Measurements from ENCODE around the gene EYA2. TPM values are rescaled to one million over a fixed set of nuclear protein-coding genes. Genes with fewer than 3 reads are reported as not detected.

The EYA2 gene
- total and polyA plus RNA-seq, 4 donors, result 0.17 to 0.54 (median 0.23) TPM; not detected in 1

DNA sequence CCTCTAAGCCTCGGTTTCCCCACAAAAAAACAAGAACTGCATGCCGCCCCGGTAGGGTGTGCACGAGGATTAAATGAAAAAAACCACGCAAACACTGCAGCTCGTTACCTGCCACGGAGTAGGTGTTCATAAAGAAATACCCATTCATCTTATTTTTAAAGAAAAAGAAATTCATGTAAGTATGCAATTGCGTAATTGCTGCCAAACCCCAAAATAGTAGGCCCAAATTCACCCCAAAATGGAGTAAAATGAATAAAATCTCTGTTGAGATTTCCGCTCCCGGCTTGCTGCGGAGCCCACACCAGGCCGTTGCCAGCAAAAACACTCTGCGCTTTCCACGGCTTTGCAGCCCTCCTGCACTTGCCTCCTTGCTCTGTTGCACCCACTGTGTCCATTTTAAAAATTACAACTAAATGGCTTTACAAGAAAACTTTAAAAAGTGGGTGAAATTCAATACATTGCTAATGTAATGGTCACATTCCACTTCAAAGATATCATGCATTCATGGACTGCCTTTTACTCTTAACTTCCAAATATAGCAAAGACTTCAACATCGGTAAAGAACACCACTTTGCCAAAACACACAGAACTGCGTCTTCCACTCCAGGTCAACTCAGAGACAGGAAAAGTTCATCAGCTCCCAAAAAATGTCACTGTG lies 336.9 kb downstream of the EYA2 start:
- Histone ChIP-seq H3K9me3 (ENCODE audit: control insufficient read depth in 4 of 4, low read length in 3 of 4) (no peaks in the 10 kb centered on the region), H3K27me3 (ENCODE audit: control insufficient read depth in 4 of 4, insufficient read depth in 4 of 4, low read length in 3 of 4) (no peaks in the 10 kb centered on the region), H3K9ac (ENCODE audit: low read depth in 1 of 2, low read length in 2 of 2) (no peak overlapping the region), H3K4me3 (ENCODE audit: low read depth in 1 of 3, low read length in 3 of 3) (no peak overlapping the region), H3K27ac (ENCODE audit: low read depth in 1 of 2, low read length in 2 of 2) (no peak overlapping the region), H3K4me1 (ENCODE audit: control insufficient read depth in 4 of 4, insufficient read depth in 4 of 4, low read length in 3 of 4) (peaks cover 0 to 9% (median 4%) of the 10 kb centered on the region in 4 donors), H3K36me3 (ENCODE audit: control insufficient read depth in 4 of 4, insufficient read depth in 3 of 4, low read depth in 1 of 4, low read length in 3 of 4) (peaks cover 8 to 27% (median 23%) of the 10 kb centered on the region in 4 donors)
- TF ChIP-seq GABPA (IDR thresholded peaks at IDR 0.05 in 1 of 2, conservative IDR thresholded peaks at IDR 0.05 in 1 of 2), result no peak
- DNase-seq (ENCODE audit: low spot score), result no peak
- 91% methylated on average over 16 of the region's 16 CpGs for WGBS

DNA sequence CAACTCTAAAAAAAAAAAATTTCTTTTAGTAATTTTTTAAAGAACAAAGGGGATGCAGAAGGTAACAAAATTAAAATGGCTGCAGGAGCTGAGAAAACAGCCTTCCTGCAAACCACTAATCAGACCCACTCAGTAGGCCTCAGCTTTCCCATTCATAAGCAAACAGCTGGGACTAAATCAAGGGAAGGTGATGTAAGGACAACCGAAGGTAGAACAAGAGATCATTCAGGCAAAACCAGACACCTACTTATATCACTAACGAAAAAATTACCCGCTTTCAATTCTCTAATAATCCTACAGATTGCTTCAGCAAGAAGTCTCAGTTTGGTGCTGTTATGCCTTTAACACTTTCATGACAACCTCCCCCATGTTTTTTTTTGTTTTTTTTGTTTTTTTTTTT lies 337.9 kb downstream of the EYA2 start:
- H3K36me3 ChIP-seq (ENCODE audit: control insufficient read depth in 4 of 4, insufficient read depth in 3 of 4, low read depth in 1 of 4, low read length in 3 of 4), result peaks cover 8 to 21% (median 18%) of the 10 kb centered on the region in 4 donors
- no peak for DNase-seq (ENCODE audit: low spot score)
- H3K4me3 ChIP-seq (ENCODE audit: low read depth in 1 of 3, low read length in 3 of 3), result no peak overlapping the region
- TF ChIP-seq RXRA (IDR thresholded peaks at IDR 0.05) (no peak), RAD21 (IDR thresholded peaks at IDR 0.05) (no peak), YY1 (IDR thresholded peaks at IDR 0.05) (no peak), NR2F2 (IDR thresholded peaks at IDR 0.05) (no peak)
- peaks cover 0 to 9% (median 4%) of the 10 kb centered on the region in 4 donors for H3K4me1 ChIP-seq (ENCODE audit: control insufficient read depth in 4 of 4, insufficient read depth in 4 of 4, low read length in 3 of 4)
- 94% methylated on average over 3 of the region's 3 CpGs for WGBS
- no peaks in the 10 kb centered on the region for H3K9me3 ChIP-seq (ENCODE audit: control insufficient read depth in 4 of 4, low read length in 3 of 4)
- H3K27ac ChIP-seq (ENCODE audit: low read depth in 1 of 2, low read length in 2 of 2), result no peak overlapping the region
- H3K9ac ChIP-seq (ENCODE audit: low read depth in 1 of 2, low read length in 2 of 2), result no peak overlapping the region
- H3K27me3 ChIP-seq (ENCODE audit: control insufficient read depth in 4 of 4, insufficient read depth in 4 of 4, low read length in 3 of 4), result no peaks in the 10 kb centered on the region

DNA sequence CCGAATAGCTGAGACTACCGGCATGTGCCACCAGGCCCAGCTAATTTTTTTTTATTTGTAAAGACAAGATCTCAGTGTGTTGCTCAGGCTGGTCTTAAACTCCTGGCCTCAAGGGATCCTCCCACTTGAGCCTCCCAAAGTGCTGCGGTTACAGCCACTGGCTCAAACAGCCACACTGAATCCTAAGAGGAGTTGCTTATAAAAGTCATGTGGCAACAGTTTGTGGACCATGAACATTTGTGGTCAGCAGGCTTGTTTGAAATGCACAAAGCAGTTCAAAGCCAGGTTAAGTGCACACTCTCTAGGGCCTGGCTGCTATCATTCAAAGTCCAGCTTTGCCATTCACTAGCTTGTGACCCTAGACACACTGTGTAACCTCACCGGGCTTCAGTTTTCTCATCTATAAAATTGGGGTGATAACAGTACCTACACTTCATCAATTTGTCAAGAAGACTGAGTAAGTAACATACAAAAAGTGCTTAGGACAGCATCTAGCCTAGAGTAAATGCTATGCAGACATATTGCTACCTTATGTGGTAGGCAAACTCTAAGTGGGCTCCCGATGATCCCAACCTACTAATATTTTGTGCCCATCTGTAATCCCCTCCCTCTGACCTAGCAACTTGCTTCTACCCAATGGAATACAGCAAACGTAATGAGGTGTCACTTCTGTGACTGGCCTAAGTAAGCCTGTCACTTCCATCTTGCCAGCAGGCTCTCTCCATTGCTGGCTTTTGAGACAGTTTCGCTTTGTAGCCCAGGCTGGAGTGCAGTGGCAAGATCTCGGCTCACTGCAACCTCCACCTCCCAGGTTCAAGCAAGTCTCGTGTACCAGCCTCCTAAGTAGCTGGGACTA lies 338.9 kb downstream of the EYA2 start:
- H3K36me3 ChIP-seq (ENCODE audit: control insufficient read depth in 4 of 4, insufficient read depth in 3 of 4, low read depth in 1 of 4, low read length in 3 of 4), result peaks cover 8 to 27% (median 19%) of the 10 kb centered on the region in 4 donors
- H3K27ac ChIP-seq (ENCODE audit: low read depth in 1 of 2, low read length in 2 of 2), result no peak overlapping the region
- H3K4me1 ChIP-seq (ENCODE audit: control insufficient read depth in 4 of 4, insufficient read depth in 4 of 4, low read length in 3 of 4), result peaks cover 0 to 9% (median 4%) of the 10 kb centered on the region in 4 donors
- H3K27me3 ChIP-seq (ENCODE audit: control insufficient read depth in 4 of 4, insufficient read depth in 4 of 4, low read length in 3 of 4), result no peaks in the 10 kb centered on the region
- 86% methylated on average over 9 of the region's 9 CpGs for WGBS
- no peaks in the 10 kb centered on the region for H3K9me3 ChIP-seq (ENCODE audit: control insufficient read depth in 4 of 4, low read length in 3 of 4)
- no peak overlapping the region for H3K4me3 ChIP-seq (ENCODE audit: low read depth in 1 of 3, low read length in 3 of 3)
- DNase-seq (ENCODE audit: low spot score), result no peak
- no peak overlapping the region for H3K9ac ChIP-seq (ENCODE audit: low read depth in 1 of 2, low read length in 2 of 2)
- TF ChIP-seq, protein P1, sequence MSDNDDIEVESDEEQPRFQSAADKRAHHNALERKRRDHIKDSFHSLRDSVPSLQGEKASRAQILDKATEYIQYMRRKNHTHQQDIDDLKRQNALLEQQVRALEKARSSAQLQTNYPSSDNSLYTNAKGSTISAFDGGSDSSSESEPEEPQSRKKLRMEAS (IDR thresholded peaks at IDR 0.05), result peak; percentile 13
- no peak for TF ChIP-seq GABPA (IDR thresholded peaks at IDR 0.05 in 1 of 2, conservative IDR thresholded peaks at IDR 0.05 in 1 of 2)
- TF ChIP-seq RAD21 (IDR thresholded peaks at IDR 0.05), result peak in 1 of 2 donors; percentile 17
- TF ChIP-seq HNF4A (conservative IDR thresholded peaks at IDR 0.05), result peak; percentile 79 to 92
- TF ChIP-seq YY1 (IDR thresholded peaks at IDR 0.05), result no peak
- TF ChIP-seq EGR1 (IDR thresholded peaks at IDR 0.05; ENCODE audit: low read depth in 2 of 2), result no peak
- TF ChIP-seq JUND (IDR thresholded peaks at IDR 0.05), result peak in 1 of 2 donors; percentile 20
- peak; percentile 89 to 92 for TF ChIP-seq RXRA (IDR thresholded peaks at IDR 0.05)
- TF ChIP-seq HNF4G (IDR thresholded peaks at IDR 0.05), result peak; percentile 76
- TF ChIP-seq SP1 (IDR thresholded peaks at IDR 0.05), result peak; percentile 87
- TF ChIP-seq TAF1 (conservative IDR thresholded peaks at IDR 0.05), result no peak
- TF ChIP-seq, protein P2, sequence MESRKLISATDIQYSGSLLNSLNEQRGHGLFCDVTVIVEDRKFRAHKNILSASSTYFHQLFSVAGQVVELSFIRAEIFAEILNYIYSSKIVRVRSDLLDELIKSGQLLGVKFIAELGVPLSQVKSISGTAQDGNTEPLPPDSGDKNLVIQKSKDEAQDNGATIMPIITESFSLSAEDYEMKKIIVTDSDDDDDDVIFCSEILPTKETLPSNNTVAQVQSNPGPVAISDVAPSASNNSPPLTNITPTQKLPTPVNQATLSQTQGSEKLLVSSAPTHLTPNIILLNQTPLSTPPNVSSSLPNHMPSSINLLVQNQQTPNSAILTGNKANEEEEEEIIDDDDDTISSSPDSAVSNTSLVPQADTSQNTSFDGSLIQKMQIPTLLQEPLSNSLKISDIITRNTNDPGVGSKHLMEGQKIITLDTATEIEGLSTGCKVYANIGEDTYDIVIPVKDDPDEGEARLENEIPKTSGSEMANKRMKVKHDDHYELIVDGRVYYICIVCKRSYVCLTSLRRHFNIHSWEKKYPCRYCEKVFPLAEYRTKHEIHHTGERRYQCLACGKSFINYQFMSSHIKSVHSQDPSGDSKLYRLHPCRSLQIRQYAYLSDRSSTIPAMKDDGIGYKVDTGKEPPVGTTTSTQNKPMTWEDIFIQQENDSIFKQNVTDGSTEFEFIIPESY (IDR thresholded peaks at IDR 0.05), result no peak
- TF ChIP-seq NR2F2 (IDR thresholded peaks at IDR 0.05), result no peak
